GM04503 (cell line): ENCODE results near the gene CYP19A1.
A peak's percentile ranks its signal among the peaks of the same experiment; 100 is the strongest.

Source experiments
- DNase-seq: peaks from one replicate; pipeline ENCODE4 v3.0.0-alpha.2; 2012; ENCODE audit warnings: low read depth

CYP19A1 gene

GRCh38 chr15:51260202-51260601 lies 78.2 kb downstream of the CYP19A1 start:
- peak; percentile 54 for DNase-seq

DNA sequence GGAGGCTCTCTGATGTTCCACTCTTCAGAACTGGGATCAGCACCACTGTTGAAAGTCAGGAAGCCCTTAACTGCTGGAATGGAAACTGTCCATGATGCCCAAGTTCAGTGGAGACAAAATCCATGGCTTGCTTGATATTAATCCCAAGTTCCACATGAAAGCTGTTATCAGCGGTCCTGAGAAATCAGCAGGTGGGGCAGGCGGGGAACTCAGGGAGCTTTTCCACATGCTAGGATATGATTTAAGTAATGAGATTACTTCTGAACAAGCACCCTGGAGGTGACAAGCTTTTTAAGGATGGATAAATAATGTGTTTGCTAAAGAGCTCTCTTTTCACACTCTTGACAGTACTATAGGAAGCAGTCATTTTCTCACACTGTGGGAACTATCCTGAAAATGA lies 82.9 kb downstream of the CYP19A1 start:
- no peak for DNase-seq

DNA sequence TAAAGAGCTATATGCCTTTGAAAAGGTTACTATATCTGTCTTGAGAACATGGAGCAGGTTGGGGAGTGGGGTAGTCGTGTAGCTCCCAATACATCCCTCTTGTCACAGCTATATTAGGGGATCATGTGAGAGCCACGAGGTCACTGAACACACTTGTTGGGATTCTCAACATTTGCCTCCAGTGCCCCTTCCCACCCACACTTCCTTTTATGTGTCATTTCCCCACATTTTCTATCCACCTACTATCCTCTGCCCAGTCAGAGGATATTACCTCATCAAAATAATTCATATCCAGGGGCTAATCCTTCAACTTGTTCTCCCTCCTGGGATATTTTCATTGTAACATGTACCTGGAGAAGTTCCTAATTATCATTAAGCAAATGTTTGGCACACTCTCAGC lies 85.0 kb downstream of the CYP19A1 start:
- no peak for DNase-seq

DNA sequence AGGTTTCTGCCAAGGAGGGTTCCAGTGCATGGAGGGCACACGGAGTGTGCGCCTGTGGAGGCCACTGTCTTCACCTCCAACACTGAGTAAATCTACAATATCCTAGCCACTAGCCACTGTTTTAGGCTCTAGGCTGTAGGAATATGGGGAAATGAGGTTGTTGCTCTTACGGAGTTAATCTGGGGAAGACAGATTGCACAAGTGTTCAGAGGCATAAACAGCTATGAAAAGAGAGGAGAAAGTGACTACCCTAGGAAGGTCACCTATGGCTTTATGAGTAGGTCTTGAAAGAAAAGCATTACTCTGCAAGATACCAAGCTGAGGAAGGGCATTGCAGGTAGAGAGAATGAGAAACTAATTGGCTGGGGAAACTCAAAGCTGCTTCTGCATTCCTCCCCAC lies 85.7 kb downstream of the CYP19A1 start:
- DNase-seq: no peak

DNA sequence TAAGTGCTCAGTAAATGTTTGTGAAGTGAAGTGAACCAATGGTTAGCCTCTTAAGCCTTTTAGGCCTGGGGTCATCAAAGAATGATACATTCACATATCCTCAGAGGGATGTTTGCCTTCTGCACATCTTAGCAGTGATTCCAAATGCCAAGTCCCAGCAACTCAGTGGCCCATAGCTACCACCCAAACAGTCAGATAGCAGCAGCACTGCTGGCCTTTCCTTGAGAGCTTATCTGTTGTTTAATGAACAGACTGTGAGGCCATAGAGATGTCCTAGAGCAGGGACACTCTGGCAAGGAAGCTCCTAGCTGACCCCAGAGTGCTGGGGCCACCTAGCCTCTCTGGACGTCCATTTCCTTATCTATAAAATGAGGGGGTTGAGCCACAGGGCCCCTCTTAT lies 86.8 kb downstream of the CYP19A1 start:
- DNase-seq: no peak

DNA sequence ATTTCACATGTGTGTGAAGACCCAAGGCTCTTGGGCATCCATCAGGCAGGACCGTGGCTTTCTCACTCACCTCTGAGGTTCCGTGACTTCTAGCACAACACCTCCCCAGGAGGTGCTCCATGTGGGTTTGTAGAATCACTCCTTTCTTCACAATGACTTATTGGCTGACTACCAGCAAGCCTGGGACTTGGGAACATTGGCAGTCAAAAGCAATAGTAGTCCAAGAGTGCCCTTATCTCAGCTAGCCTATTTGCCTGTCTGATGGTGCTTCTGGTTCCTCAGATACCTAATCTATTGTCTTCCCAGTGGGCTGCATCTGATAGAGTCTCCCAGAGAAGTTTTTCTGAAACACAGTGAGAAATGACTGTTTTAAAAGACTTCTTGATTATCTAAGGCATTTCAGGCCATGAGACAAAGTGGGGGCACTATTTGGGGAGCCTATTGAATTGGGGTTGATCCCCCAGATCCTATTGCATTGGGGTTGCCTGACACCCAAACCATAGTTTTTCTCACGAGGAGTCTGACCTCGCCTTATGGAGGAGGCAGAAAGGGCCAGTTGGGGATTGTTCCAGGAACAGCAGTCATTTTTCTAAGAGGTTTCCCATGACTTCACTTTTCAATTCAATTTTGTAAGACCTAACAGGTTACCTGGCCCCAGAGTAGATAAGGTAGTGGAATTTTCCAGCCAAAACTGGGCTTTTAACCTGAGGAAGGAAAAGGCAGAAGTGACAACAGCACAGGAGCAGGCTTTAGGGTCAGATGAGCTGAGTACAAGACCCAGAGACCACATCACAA lies 88.0 kb downstream of the CYP19A1 start:
- DNase-seq: no peak

DNA sequence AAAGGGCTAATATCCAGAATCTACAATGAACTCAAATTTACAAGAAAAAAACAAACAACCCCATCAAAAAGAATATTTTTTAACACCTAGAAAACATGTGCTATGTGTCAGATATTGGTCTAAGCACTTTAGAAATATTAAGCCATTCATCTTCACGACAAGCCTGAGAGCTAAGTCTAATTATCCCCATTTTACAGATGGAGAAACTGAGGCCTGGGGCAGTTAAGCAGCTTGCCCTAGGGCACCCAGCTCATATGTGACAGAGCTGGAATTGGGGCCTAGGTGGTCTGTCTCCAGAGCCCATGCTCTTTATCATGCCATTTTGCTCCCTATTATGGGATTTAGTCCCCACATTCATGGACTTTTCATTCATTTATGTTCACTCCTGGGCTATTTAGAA lies 92.8 kb downstream of the CYP19A1 start:
- no peak for DNase-seq

- no peak for DNase-seq
Measured at GRCh38 chr15:51244423-51244869, 94.0 kb downstream of the CYP19A1 start.

DNA sequence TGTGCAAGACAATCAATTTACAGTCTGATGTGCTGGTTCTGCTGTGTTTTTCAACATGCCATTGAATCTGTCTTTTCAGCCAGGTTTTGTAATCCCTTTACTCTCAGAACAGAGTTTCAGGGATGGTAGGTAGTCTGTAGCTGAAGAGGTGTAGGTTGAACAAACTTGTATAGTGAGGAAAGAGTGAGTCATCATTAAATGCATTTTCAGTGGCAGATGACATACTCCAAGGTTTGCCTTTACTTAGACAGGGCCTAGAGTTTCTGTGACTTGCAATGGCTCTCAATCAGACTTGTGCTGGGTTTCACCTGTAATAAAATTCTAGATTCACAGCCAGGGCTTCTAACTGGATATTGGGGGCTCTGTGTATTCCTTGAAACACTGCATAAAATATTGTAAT lies 94.6 kb downstream of the CYP19A1 start:
- DNase-seq: no peak

GRCh38 chr15:51240066-51240465 lies 98.3 kb downstream of the CYP19A1 start:
- no peak for DNase-seq

GRCh38 chr15:51237816-51238215 lies 100.6 kb downstream of the CYP19A1 start:
- DNase-seq: no peak

- DNase-seq: no peak
Measured at GRCh38 chr15:51234176-51234927, 104.0 kb downstream of the CYP19A1 start.

GRCh38 chr15:51232581-51232980 lies 105.8 kb downstream of the CYP19A1 start:
- no peak for DNase-seq

- no peak for DNase-seq
Measured at GRCh38 chr15:51229907-51230330, 108.5 kb downstream of the CYP19A1 start.

GRCh38 chr15:51227940-51228732 lies 110.3 kb downstream of the CYP19A1 start:
- DNase-seq: peak; percentile 80

DNA sequence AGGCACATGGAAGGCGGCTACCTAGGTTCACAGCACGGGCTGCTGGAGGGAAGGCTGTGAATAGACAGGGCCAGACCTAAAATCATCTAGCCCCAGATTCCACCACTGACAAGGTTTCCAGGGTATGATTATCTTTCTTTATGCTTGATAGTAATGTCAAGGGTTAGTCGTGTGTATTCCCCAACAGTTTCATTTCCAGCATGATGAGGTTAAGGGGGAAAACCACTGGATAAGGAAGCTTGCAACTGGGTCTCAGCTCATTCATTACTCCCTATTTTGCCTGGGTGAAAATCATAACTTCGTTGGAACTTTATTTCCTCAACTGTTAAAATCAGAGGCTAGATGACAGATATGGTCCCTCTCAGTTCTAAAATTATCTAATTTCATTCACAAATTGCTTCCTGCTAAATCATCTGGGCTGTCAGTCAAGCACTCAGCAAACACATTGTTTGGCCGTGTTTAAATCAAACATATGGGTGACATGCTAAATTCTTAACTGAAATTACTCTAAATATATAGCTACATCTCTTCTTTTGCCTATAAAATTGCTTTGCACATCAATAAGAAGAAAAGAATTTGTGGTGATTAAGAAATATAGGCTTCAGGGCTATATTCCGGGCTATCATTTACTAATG lies 111.7 kb downstream of the CYP19A1 start:
- DNase-seq: no peak

DNA sequence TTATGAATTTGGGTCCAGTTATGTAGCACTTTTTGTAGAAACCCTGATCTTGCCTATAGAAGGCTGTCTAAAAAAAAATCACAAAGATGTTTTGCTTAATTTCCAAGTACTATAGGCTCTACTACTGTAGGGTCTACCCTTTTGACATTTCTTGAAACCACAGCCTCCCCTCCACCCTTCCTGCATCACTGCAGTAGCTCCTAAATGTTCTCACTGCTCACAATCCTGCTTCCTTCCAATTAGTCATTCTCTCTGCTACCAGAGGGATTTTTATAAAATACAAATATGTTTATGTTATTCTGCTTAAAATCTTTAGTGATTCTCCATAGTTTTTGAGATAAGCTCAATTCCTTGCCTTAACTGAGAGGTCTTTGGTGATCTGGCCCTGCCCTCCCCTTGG lies 114.0 kb downstream of the CYP19A1 start:
- no peak for DNase-seq

- peak; percentile 96 for DNase-seq
Measured at GRCh38 chr15:51223771-51224229, 114.6 kb downstream of the CYP19A1 start.

- no peak for DNase-seq
Measured at GRCh38 chr15:51218299-51218938, 120.0 kb downstream of the CYP19A1 start.

GRCh38 chr15:51212909-51213308 lies 125.5 kb downstream of the CYP19A1 start:
- no peak for DNase-seq

GRCh38 chr15:51212239-51212638 lies 126.2 kb downstream of the CYP19A1 start:
- no peak for DNase-seq
